Fibroblast of mammary gland (primary cell): ENCODE measurements around the gene SRP54.

Source experiments
- DNase-seq: peaks from one replicate; pipeline ENCODE4 v3.0.0-alpha.2; 2010; ENCODE audit warnings: low read depth
- H3K4me3 ChIP-seq: 2 replicates; pipeline ENCODE4 v1.5.1; 2011; ENCODE audit warnings: low read depth, mild to moderate bottlenecking, low read length, moderate library complexity; ENCODE audit not compliant: control insufficient read depth
- CTCF ChIP-seq: conservative IDR thresholded peaks from 2 replicates; pipeline ENCODE4 v1.5.1; 2011; ENCODE audit warnings: low read depth, low read length, inconsistent platforms; ENCODE audit not compliant: control insufficient read depth, insufficient read depth

The SRP54 gene

GRCh38 chr14:34981743-34982420 is 910 bp upstream of the SRP54 start:
- DNase-seq: no peak
- peak; percentile 40 for TF ChIP-seq CTCF
- peak overlapping the region; percentile 79 for H3K4me3 ChIP-seq

GRCh38 chr14:34983148-34983760 is 462 bp downstream of the SRP54 start:
- DNase-seq: no peak
- H3K4me3 ChIP-seq: peak overlapping the region; percentile 79
- no peak for TF ChIP-seq CTCF

GRCh38 chr14:34983786-34984185 is 994 bp downstream of the SRP54 start:
- peak; percentile 15 for DNase-seq
- H3K4me3 ChIP-seq: peak overlapping the region; percentile 79
- no peak for TF ChIP-seq CTCF

GRCh38 chr14:34985740-34986139 is 2.9 kb downstream of the SRP54 start:
- TF ChIP-seq CTCF: no peak
- H3K4me3 ChIP-seq: no peak overlapping the region
- DNase-seq: no peak

- no peak overlapping the region for H3K4me3 ChIP-seq
- no peak for DNase-seq
- TF ChIP-seq CTCF: no peak
Observed at GRCh38 chr14:34987180-34987579, 4.4 kb downstream of the SRP54 start.

- no peak overlapping the region for H3K4me3 ChIP-seq
- DNase-seq: no peak
- TF ChIP-seq CTCF: no peak
Observed at GRCh38 chr14:34989762-34990161, 7.0 kb downstream of the SRP54 start.

- TF ChIP-seq CTCF: no peak
- no peak overlapping the region for H3K4me3 ChIP-seq
- DNase-seq: no peak
Observed at GRCh38 chr14:34993426-34993825, 10.6 kb downstream of the SRP54 start.
